Coronary artery (tissue), 2 donors: ENCODE results near the gene TNK2.
"Not testable (repeated sequence)": the region's sequence is repeated elsewhere in the genome, so short reads cannot be mapped to it uniquely, and the experiment has no call there.

Experiments
- DNase-seq: peaks from one replicate; pipeline ENCODE4 v3.0.0-alpha.2; 2017; ENCODE audit warnings: low spot score
- H3K27ac ChIP-seq, 2 donors: fragments of 200-600 bp; sonication (generic); one replicate each; pipeline ENCODE4 v1.5.1; 2016 to 2019
- H3K4me3 ChIP-seq: fragments of 200-600 bp; sonication (generic); 2 replicates; pipeline ENCODE4 v1.5.1; 2016; ENCODE audit warnings: mild to moderate bottlenecking, moderate library complexity
- TF ChIP-seq, protein P1 (sequence below): fragments of 200-600 bp; sonication (generic); IDR thresholded peaks from one replicate; pipeline ENCODE4 v1.5.1; 2019; ENCODE audit warnings: antibody characterized with exemption

TNK2 gene

DNA sequence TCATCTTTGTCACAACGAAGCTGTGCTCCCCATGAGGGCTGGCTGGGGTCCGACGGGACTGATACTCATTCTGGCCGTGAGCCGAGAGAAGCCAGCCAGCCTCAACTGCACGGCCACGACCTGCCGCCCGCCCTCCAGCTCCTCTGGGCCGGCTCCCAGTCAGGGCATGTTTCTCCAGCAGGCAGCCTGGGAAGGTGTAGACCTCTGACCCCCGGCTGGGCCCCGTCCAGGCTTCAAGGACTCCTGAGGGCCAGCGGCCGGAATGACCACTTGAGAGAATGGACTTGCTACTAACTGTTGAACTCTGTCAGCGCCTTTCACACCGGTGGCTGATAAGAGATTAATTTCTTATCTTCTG, 78.5 kb downstream of the TNK2 start:
- Histone ChIP-seq H3K27ac (no peak overlapping the region), H3K4me3 (no peak overlapping the region)
- TF ChIP-seq, protein P1, sequence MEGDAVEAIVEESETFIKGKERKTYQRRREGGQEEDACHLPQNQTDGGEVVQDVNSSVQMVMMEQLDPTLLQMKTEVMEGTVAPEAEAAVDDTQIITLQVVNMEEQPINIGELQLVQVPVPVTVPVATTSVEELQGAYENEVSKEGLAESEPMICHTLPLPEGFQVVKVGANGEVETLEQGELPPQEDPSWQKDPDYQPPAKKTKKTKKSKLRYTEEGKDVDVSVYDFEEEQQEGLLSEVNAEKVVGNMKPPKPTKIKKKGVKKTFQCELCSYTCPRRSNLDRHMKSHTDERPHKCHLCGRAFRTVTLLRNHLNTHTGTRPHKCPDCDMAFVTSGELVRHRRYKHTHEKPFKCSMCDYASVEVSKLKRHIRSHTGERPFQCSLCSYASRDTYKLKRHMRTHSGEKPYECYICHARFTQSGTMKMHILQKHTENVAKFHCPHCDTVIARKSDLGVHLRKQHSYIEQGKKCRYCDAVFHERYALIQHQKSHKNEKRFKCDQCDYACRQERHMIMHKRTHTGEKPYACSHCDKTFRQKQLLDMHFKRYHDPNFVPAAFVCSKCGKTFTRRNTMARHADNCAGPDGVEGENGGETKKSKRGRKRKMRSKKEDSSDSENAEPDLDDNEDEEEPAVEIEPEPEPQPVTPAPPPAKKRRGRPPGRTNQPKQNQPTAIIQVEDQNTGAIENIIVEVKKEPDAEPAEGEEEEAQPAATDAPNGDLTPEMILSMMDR, result no peak
- DNase-seq, result no peak

- Histone ChIP-seq H3K4me3 (no peak overlapping the region), H3K27ac (no peak overlapping the region)
- no peak for DNase-seq
- TF ChIP-seq, protein P1, result no peak
These were observed 79.6 kb downstream of the TNK2 start for GRCh38 chr3:195828762-195829161.

- TF ChIP-seq, protein P1, result no peak
- no peak for DNase-seq
- H3K27ac ChIP-seq, result no peak overlapping the region
- no peak overlapping the region for H3K4me3 ChIP-seq
These were observed 82.2 kb downstream of the TNK2 start for GRCh38 chr3:195825857-195826804.

GRCh38 chr3:195825191-195825588, 83.2 kb downstream of the TNK2 start:
- no peak for DNase-seq
- Histone ChIP-seq H3K4me3 (no peak overlapping the region), H3K27ac (no peak overlapping the region)
- TF ChIP-seq, protein P1, result no peak

DNA sequence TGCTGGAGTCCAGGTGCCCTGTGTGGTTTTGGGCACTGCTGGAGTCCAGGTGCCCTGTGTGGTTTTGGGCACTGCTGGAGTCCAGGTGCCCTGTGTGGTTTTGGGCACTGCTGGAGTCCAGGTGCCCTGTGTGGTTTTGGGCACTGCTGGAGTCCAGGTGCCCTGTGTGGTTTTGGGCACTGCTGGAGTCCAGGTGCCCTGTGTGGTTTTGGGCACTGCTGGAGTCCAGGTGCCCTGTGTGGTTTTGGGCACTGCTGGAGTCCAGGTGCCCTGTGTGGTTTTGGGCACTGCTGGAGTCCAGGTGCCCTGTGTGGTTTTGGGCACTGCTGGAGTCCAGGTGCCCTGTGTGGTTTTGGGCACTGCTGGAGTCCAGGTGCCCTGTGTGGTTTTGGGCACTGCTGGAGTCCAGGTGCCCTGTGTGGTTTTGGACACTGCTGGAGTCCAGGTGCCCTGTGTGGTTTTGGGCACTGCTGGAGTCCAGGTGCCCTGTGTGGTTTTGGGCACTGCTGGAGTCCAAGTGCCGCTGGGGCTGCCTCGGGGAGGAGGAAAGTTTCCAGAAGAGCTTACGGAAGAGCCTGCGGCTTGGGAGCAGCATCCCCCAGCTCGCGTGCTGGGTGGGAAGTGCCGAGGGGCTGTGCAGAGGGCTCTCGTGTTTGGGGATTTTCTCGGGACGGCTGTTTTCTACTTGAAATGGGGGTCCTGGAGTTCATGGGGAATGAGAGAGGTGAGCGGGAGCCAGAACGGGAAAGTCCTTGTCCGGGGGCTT, 83.7 kb downstream of the TNK2 start:
- H3K4me3 ChIP-seq, H3K27ac ChIP-seq, DNase-seq: not testable (repeated sequence)

GRCh38 chr3:195823999-195824398, 84.4 kb downstream of the TNK2 start:
- TF ChIP-seq, protein P1, result no peak
- no peak overlapping the region for H3K27ac ChIP-seq
- no peak overlapping the region for H3K4me3 ChIP-seq
- no peak for DNase-seq

DNA sequence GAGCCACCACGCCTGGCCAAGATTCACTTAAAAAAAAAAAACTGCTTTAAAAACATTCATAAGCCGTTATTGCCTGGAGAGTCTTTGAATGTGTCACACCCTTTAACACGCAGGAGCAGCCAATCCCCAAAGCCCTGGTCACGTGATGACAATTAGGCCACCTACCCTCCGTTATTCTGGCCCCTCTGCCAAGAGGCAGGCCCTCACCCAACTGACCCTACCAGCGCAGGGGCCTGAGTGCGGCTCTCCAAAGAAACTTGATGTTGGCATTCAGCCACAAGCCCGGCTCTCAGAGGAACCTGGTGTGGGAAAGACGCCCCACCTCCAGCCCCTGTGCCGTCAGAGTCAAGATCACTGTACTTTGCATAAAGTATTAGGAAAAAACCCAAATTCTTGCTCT, 85.1 kb downstream of the TNK2 start:
- DNase-seq, result no peak
- Histone ChIP-seq H3K27ac (no peak overlapping the region), H3K4me3 (no peak overlapping the region)
- TF ChIP-seq, protein P1, result no peak
